ENCODE measurements around the gene CMTM6.

GRCh38 chr3:32498992-32499391 is 3.7 kb downstream of the CMTM6 start:
- TF ChIP-seq CTCF (conservative IDR thresholded peaks at IDR 0.05; ENCODE audit: low read length) (no peak), EZH2phosphoT487 (IDR thresholded peaks at IDR 0.05; ENCODE audit: borderline replicate concordance) (no peak)
